Measurements from ENCODE around the gene AMY2A. TPM values are rescaled to one million over a fixed set of nuclear protein-coding genes. Genes with fewer than 3 reads are reported as not detected.
"Not testable (repeated sequence)": the region's sequence is repeated elsewhere in the genome, so short reads cannot be mapped to it uniquely, and the experiment has no call there.

AMY2A gene
- total RNA-seq, 1 donor: not detected

DNA sequence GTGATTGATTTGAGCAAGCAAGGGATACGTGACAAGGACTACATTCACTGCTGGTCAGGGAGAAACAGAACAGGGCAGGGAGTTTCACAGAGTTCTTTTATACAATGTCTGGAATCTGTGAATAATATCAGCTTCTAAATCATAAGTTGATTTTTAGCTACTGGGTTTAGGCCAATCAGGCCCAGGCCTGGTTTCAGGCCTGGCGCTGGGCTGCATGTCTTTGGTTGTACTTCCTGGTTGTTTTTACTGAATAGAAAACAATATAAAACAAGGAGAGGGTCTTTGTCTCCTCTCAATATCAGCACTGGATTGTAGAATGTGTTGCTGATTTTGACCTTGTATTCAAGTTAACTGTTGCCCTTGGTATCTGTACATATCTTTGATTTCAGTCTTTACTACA lies 865 bp upstream of the AMY2A start:
- TF ChIP-seq, protein P1, sequence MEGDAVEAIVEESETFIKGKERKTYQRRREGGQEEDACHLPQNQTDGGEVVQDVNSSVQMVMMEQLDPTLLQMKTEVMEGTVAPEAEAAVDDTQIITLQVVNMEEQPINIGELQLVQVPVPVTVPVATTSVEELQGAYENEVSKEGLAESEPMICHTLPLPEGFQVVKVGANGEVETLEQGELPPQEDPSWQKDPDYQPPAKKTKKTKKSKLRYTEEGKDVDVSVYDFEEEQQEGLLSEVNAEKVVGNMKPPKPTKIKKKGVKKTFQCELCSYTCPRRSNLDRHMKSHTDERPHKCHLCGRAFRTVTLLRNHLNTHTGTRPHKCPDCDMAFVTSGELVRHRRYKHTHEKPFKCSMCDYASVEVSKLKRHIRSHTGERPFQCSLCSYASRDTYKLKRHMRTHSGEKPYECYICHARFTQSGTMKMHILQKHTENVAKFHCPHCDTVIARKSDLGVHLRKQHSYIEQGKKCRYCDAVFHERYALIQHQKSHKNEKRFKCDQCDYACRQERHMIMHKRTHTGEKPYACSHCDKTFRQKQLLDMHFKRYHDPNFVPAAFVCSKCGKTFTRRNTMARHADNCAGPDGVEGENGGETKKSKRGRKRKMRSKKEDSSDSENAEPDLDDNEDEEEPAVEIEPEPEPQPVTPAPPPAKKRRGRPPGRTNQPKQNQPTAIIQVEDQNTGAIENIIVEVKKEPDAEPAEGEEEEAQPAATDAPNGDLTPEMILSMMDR (IDR thresholded peaks at IDR 0.05; ENCODE audit: insufficient read depth, low read depth, low read length): no peak
- DNase-seq (ENCODE audit: low read depth): no peak
- H3K4me3 ChIP-seq (ENCODE audit: low read depth, low read length): no peak overlapping the region

DNA sequence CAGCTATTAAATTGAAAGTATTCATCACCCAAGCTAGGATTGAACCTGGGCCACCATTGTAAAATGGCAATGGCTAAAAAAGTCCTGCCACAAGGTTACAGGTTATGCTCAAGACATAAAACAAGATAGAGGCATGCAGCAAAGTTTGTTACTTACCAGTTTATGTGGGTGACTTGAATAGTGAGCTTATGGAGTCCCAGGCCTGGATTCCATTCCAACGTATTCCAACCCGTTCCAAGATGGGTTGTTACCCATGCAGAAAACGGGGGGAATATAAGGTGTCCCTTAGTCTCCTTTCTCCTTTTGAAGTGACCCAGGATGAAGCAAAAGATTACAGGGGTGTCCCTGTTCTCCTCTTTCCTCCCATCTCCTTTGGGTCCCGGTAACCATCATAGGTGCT lies 10.2 kb downstream of the AMY2A start:
- DNase-seq (ENCODE audit: low read depth); H3K4me3 ChIP-seq (ENCODE audit: low read depth, low read length): not testable (repeated sequence)

DNA sequence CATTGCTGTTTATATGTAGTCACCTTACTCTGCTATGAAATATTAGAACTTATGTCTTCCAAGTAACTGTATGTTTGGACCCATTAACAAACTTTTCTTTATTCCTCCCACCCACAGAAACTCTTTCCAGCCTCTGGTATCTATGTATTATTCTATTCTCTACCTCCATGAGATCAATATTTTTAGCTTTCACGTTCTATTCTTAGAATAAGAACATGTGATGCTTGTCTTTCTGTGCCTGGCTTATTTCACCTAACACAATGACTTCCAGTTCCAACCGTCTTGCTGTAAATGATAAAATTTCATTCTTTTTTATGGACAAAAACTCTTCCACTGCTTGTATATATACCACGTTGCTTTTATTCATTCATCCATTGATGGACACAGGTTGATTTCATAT lies 24.0 kb downstream of the AMY2A start:
- H3K4me3 ChIP-seq (ENCODE audit: low read depth, low read length); DNase-seq (ENCODE audit: low read depth): not testable (repeated sequence)

DNA sequence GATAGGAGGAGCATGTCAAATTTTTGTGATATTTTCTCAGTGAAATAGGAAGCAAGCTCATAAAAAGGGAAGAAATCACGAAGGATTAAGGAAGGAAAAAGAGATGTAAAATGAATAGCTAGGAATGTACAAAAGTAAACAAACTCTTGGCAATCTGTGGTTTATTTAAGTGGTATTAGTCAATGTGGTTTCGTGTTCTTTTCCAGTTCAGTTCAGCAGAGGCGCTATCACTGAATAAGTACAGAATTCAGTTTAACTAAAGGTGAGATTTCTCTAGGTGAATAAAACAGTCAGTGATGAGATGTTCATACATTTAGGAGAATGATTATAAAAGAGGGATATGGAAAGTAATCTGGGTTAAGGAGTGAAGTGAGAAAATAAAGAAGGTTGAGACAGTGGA lies 26.7 kb downstream of the AMY2A start:
- not testable (repeated sequence) for H3K4me3 ChIP-seq (ENCODE audit: low read depth, low read length); DNase-seq (ENCODE audit: low read depth)

DNA sequence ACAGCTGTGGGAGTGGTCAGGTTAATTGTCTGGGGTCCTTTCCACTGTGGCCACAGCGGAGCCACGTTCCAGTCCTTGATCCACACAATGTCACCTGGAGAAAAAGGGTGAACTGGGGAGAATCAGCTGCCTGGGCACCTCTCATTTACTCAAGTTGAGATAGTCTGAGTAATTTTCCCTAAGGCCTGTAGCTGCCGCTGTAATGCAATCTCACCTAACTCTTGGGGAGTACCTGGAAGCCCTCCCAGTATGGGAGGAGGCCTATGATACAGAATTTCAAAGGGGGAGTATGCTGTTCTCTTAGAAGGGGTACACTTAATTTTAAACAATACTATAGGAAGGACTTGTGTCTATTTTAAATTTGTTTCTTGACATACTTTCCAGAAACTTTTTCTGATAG lies 33.1 kb downstream of the AMY2A start:
- not testable (repeated sequence) for H3K4me3 ChIP-seq (ENCODE audit: low read depth, low read length); DNase-seq (ENCODE audit: low read depth)

DNA sequence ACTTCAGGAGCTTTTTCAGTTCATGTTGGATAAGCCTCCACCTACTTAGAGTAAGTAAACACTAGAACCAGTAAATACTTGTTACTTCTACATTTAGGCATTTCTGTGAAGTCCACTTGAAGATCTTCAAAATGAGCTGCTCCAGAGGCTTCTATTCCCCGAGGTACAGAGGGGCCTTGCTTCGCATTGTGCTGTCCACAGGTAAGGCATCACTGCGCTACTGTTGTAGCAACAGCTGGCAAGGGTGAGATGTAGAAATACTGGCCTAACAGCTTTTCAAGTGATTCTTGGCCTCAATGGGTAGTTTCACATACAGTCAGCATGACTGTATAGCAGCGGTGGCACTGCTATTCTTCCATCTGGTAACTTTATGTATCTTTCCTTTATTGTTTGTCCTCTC lies 33.7 kb downstream of the AMY2A start:
- H3K4me3 ChIP-seq (ENCODE audit: low read depth, low read length): not testable (repeated sequence)

DNA sequence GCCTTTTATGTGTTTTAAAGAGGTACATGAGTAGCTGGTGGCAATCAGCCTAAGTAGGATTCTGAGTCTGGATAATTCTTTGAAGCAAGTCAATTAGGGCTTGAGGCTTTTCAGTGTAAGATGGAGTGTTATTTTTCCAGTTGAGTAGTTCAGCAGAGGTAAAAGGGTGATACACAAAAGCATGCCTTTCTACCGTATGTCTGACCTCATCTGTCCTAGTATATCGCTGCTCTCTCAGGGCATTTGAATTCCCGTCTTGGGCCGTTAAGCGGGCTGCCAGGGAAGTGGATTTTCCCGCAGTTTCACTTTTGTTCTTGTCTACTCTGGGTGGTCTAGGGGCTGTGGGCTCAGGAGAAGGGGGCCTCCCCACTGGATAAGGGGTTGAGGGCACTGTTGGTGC lies 36.9 kb downstream of the AMY2A start:
- not testable (repeated sequence) for H3K4me3 ChIP-seq (ENCODE audit: low read depth, low read length); DNase-seq (ENCODE audit: low read depth)

More for the DNA sequence above, 33.7 kb downstream of the AMY2A start:
- DNase-seq (ENCODE audit: low read depth): not testable (repeated sequence)

DNA sequence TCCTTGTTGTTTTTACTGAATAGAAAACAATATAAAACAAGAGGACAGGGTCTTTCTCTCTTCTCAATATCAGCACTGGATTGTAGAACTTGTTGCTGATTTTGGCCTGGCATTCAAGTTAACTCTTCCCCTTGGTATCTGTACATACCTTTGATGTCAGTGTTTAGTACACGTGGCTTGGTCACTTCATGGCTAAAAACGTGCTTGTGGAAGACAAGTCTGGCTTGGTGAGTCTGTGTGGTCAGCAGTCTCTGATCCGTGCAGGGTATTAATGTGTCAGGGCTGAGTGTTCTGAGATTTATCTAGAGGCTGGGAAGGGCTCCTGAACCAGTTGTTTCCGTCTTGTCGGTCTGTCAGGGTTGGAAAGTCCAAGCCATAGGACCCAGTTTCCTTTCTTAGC lies 38.2 kb downstream of the AMY2A start, which contains the start of gene AMY1A:
AMY1A (plus strand) TSS at position 301 of the 400 bp plus-strand sequence. CDS start 571 bp downstream, outside the sequence.
- H3K4me3 ChIP-seq (ENCODE audit: low read depth, low read length); DNase-seq (ENCODE audit: low read depth): not testable (repeated sequence)

Small RNA genes lying within 50 kb of the gene (small RNA-seq; reads per million reads assigned to genes)
- gene AC105272.1: not detected

Other genes starting within 250 kb of the AMY2A start
- 12.9 and 16.0 TPM in 2 replicates for gene RNPC3, start 91.7 kb upstream of the AMY2A start, total RNA-seq
- 2.9 and 3.5 TPM in 2 replicates for gene AMY2B, start 45.8 kb upstream of the AMY2A start, total RNA-seq
- gene AMY1A, start 38.3 kb downstream of the AMY2A start, total RNA-seq: not detected in 2 replicates
- gene AMY1B, start 78.8 kb downstream of the AMY2A start, total RNA-seq: not detected in 2 replicates
- not detected in 2 replicates for gene AMY1C, start 132.5 kb downstream of the AMY2A start, total RNA-seq

All from fibroblast of villous mesenchyme (primary cell).